Liver (tissue), 3 donors: ENCODE data around the gene UBASH3B.

Source experiments
- ATF3 ChIP-seq: IDR thresholded peaks from 2 replicates; pipeline ENCODE4 v1.6.1; 2016; ENCODE audit warnings: antibody characterized with exemption
- CTCF ChIP-seq: fragments of 150-350 bp; IDR thresholded peaks from 2 replicates; pipeline ENCODE4 v1.5.1; 2017; ENCODE audit warnings: improper control_type of control experiment, low read depth, low read length; ENCODE audit not compliant: missing input control
- FOXA2 ChIP-seq: IDR thresholded peaks from 2 replicates; pipeline ENCODE4 v1.6.1; 2016; ENCODE audit warnings: antibody characterized with exemption
- GABPA ChIP-seq, 2 donors: IDR thresholded peaks in 1 of 2; conservative IDR thresholded peaks in 1 of 2; 2 replicates each; pipeline ENCODE4 v1.6.1; 2016; ENCODE audit warnings: antibody characterized with exemption in 2 of 2, mild to moderate bottlenecking in 1 of 2, moderate library complexity in 1 of 2
- HNF4A ChIP-seq, 2 donors: conservative IDR thresholded peaks; 2 replicates each; pipeline ENCODE4 v1.6.1; 2016; ENCODE audit warnings: antibody characterized with exemption in 2 of 2, mild to moderate bottlenecking in 2 of 2
- MAX ChIP-seq: IDR thresholded peaks from 2 replicates; pipeline ENCODE4 v1.6.1; 2016; ENCODE audit warnings: antibody characterized with exemption
- NR2F2 ChIP-seq: IDR thresholded peaks from 2 replicates; pipeline ENCODE4 v1.6.1; 2016; ENCODE audit warnings: antibody characterized with exemption
- RAD21 ChIP-seq, 2 donors: IDR thresholded peaks; 2 replicates each; pipeline ENCODE4 v1.6.1; 2016; ENCODE audit warnings: antibody characterized with exemption in 2 of 2, mild to moderate bottlenecking in 2 of 2
- REST ChIP-seq: IDR thresholded peaks from 2 replicates; pipeline ENCODE4 v1.6.1; 2016; ENCODE audit warnings: antibody characterized with exemption, mild to moderate bottlenecking
- SP1 ChIP-seq: IDR thresholded peaks from 2 replicates; pipeline ENCODE4 v1.6.1; 2018; ENCODE audit warnings: antibody characterized with exemption, mild to moderate bottlenecking
- TAF1 ChIP-seq: conservative IDR thresholded peaks from 2 replicates; pipeline ENCODE4 v1.6.1; 2016; ENCODE audit warnings: antibody characterized with exemption, mild to moderate bottlenecking
- YY1 ChIP-seq: IDR thresholded peaks from 2 replicates; pipeline ENCODE4 v1.6.1; 2016; ENCODE audit warnings: antibody characterized with exemption, mild to moderate bottlenecking
- ZBTB33 ChIP-seq: IDR thresholded peaks from 2 replicates; pipeline ENCODE4 v1.6.1; 2016; ENCODE audit warnings: antibody characterized with exemption
- donor health status: healthy.
- donor health status: healthy.

- no peak for TF ChIP-seq SP1
- no peak for TF ChIP-seq CTCF
- TF ChIP-seq ATF3 = no peak
- TF ChIP-seq MAX = no peak
- TF ChIP-seq RAD21 (IDR thresholded peaks at IDR 0.05) = no peak
- no peak for TF ChIP-seq NR2F2
- TF ChIP-seq REST = no peak
- TF ChIP-seq GABPA (IDR thresholded peaks at IDR 0.05 in 1 of 2, conservative IDR thresholded peaks at IDR 0.05 in 1 of 2) = no peak
- TF ChIP-seq YY1 = no peak
- no peak for TF ChIP-seq TAF1
- no peak for TF ChIP-seq ZBTB33
- no peak for TF ChIP-seq HNF4A (conservative IDR thresholded peaks at IDR 0.05)
- TF ChIP-seq FOXA2 = no peak
Measured at GRCh38 chr11:122779047-122779629, 123.6 kb downstream of the UBASH3B start.
